Upper lobe of left lung (tissue), 4 donors: ENCODE measurements around the gene CPB2.

Experiments used
- CTCF ChIP-seq, 6 experiments: fragments of 450-650 bp in 4 of 6; fragments of 200-600 bp in 2 of 6; sonication (generic) in 2 of 6; IDR thresholded peaks; one replicate each; pipeline ENCODE4 v1.5.1; 2016 to 2019; ENCODE audit warnings: antibody characterized with exemption in 6 of 6
- POLR2A ChIP-seq, 4 donors: fragments of 450-650 bp; IDR thresholded peaks; one replicate each; pipeline ENCODE4 v1.5.1; 2016 to 2017; ENCODE audit warnings: antibody characterized with exemption in 4 of 4, mild to moderate bottlenecking in 2 of 4
- POLR2AphosphoS5 ChIP-seq, 2 donors: sonication (generic); formaldehyde crosslinking; IDR thresholded peaks; one replicate each; pipeline ENCODE4 v1.5.1; 2017; ENCODE audit warnings: antibody characterized with exemption in 2 of 2

GRCh38 chr13:46103037-46103436, 1.8 kb downstream of the CPB2 start:
- TF ChIP-seq CTCF (IDR thresholded peaks at IDR 0.05) (no peak), POLR2A (IDR thresholded peaks at IDR 0.05) (no peak), POLR2AphosphoS5 (IDR thresholded peaks at IDR 0.05) (no peak)
